Stimulated activated CD4-positive, alpha-beta T cell treated with anti-CD3 and anti-CD28 coated beads, TNF-alpha, amount 100 ng/mL, for 1 hour (primary cell): Measurements from ENCODE around the gene SP2.

Source experiments
- DNase-seq, 3 donors: peaks; one replicate each; pipeline ENCODE4 v3.0.0-alpha.2; 2020; ENCODE audit warnings: low read depth in 3 of 3, low spot score in 1 of 3

Gene SP2

GRCh38 chr17:47970725-47971499 lies 74.9 kb downstream of the SP2 start, which contains the start of gene CDK5RAP3:
Gene CDK5RAP3 (plus strand): TSS chr17:47971113. CDS start chr17:47971147, 34 bp downstream.
- peak; percentile 94 to 97 (median 96) for DNase-seq

GRCh38 chr17:47973541-47973940 lies 77.5 kb downstream of the SP2 start:
- no peak for DNase-seq

GRCh38 chr17:47975189-47975822 lies 79.3 kb downstream of the SP2 start:
- DNase-seq: no peak

GRCh38 chr17:47975823-47976205 lies 79.8 kb downstream of the SP2 start:
- no peak for DNase-seq

- peak in 2 of 3 donors; percentile 5 to 21 for DNase-seq
Measured at GRCh38 chr17:47978324-47978723, 82.3 kb downstream of the SP2 start.
